ENCODE results near the gene DPH7.

Gene DPH7

DNA sequence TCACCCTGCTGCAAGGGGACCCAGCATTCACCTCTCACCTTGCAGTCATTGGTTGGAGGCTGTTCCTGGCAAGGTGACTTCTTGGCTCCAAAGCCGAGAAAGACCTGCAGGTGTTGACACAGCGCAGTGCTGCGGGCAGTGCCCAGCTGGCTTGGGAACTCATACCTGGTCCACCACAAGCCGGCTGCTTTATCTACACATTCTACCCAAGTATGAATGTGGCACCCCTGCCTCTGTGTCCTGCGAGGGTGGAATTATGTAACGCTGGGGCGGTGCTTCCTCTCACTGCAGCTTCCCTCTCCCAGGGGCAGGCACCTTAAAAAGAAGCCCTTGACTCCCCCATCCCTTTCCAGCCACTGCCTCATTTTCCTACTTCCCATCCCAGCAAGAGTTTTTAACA lies 14.0 kb upstream of the DPH7 start:
- no peak overlapping the region for H3K27ac Mint-ChIP-seq
- peak overlapping the region; percentile 42 for H3K4me3 Mint-ChIP-seq
- H3K4me1 Mint-ChIP-seq (ENCODE audit: low read depth) = peaks cover 8% of the 10 kb centered on the region
- H3K36me3 Mint-ChIP-seq = peaks cover 2% of the 10 kb centered on the region
- H3K27me3 Mint-ChIP-seq = no peaks in the 10 kb centered on the region
- no peaks in the 10 kb centered on the region for H3K9me3 Mint-ChIP-seq (ENCODE audit: low read depth)

DNA sequence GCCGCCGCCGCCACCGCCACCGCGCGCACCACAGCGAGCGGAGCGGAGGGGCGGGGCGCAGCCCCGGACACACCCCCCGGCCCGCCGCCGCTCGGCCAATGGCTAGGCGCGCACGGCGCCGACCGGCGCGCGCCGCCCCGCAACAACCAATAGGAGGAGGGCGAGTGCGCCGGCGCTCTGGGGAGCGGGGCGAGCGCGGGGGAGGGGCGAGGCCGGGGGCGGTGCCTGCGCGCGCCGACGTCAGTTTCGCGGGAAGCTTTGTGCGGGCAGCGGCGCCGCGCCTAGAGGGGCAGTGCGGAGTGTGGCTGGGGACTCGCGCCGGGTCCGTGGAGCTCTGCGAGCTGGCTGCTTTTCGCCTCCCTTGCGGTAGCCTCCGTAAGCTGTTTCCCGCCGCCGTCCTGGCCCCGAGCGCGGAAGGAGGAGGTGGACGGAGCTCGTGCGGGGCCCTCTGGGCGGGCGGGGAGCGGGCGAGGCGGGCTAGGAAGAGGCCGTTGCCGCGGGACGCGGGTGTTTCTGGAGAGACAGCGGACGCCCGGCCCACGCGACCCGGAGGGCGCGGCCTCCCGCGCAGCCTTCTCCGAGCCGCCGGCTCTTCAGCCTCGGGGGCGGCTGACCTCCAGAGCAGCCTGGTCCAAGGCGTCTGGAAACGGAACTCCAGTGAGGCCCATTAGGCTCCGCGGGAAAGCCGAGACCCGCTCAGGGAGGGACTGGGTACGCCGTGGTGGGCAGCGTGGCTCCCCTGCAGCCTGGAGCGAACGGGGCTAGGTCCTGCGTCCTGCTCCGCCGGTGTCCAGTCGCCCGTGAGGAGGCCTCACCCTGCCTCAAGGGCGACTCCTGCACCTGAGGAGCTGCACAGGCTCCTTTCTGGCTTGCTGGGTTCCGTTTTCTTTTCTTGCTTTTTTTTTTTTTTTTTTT lies 12.0 kb upstream of the DPH7 start, which contains the start of gene ZMYND19:
Gene ZMYND19 (minus strand): TSS at position 44 of the 915 bp plus-strand sequence. CDS start 249 bp downstream, outside the sequence.
- no peaks in the 10 kb centered on the region for H3K27me3 Mint-ChIP-seq

DNA sequence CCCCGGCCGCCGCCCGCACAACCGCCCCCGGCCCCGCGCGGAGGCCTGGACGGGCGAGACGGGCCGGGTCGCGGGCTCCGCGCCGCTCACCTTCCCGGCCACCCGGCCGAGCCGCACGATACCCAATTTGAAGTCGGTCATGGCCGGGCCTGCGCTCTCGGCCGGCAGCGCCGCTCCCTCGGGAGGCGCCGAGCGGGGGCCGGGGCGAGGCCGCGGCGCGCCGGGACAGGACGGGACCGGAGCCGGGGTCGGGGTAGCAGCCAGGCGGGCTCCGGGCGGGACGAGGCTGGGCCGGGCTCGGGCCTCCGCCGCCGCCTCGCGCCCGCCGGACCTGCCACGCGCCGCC lies 11.4 kb upstream of the DPH7 start:
- no peaks in the 10 kb centered on the region for H3K9me3 Mint-ChIP-seq (ENCODE audit: low read depth)
- no peak overlapping the region for H3K27ac Mint-ChIP-seq
- H3K27me3 Mint-ChIP-seq = no peaks in the 10 kb centered on the region
- H3K4me3 Mint-ChIP-seq = no peak overlapping the region
- H3K36me3 Mint-ChIP-seq = peaks cover 2% of the 10 kb centered on the region
- H3K4me1 Mint-ChIP-seq (ENCODE audit: low read depth) = peaks cover 9% of the 10 kb centered on the region

More for the DNA sequence above, 12.0 kb upstream of the DPH7 start, which contains the start of gene ZMYND19:
- no peaks in the 10 kb centered on the region for H3K9me3 Mint-ChIP-seq (ENCODE audit: low read depth)
- peaks cover 2% of the 10 kb centered on the region for H3K36me3 Mint-ChIP-seq
- peak within 1 kb of the TSS; percentile 96 for H3K4me3 Mint-ChIP-seq
- H3K27ac Mint-ChIP-seq = peak within 1 kb of the TSS; percentile 98
- peaks cover 9% of the 10 kb centered on the region for H3K4me1 Mint-ChIP-seq (ENCODE audit: low read depth)

DNA sequence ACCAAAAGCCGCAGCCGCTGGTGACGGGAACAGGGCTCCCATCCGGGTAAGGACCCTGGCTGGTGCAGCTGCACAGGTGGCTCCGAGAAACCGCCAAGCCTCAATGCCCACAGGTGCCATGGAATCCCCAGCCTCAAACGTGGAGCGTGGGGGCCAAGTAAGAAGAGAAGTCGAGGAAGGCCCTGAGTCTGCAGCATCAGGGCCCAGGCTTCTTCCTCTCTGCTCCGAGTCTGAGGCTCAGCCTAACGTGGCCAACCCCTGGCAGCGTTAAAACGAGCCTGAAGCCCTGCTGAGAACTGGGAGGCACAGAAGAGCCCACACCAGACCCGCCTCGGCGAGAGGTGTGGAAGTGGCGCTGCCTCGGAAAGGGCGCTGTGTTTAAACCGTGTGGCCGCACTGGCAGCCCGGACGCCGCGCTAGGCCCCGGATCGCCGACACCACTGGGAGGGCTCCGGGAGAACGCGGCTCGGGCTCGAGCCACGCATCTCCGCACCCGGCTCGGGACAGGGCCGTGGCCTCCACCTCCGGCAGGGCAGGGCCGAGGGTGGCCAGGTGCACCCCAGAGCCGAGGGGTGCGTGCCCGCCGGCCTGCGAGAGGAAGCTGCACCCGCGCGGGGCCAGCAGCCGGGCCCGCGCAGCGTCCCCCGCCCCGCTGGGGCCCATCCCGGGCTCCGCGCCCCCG lies 10.9 kb upstream of the DPH7 start:
- H3K9me3 Mint-ChIP-seq (ENCODE audit: low read depth) = no peaks in the 10 kb centered on the region
- H3K4me3 Mint-ChIP-seq = peak overlapping the region; percentile 91
- H3K4me1 Mint-ChIP-seq (ENCODE audit: low read depth) = peaks cover 9% of the 10 kb centered on the region
- H3K27ac Mint-ChIP-seq = peak overlapping the region; percentile 68
- H3K36me3 Mint-ChIP-seq = peaks cover 2% of the 10 kb centered on the region
- no peaks in the 10 kb centered on the region for H3K27me3 Mint-ChIP-seq

DNA sequence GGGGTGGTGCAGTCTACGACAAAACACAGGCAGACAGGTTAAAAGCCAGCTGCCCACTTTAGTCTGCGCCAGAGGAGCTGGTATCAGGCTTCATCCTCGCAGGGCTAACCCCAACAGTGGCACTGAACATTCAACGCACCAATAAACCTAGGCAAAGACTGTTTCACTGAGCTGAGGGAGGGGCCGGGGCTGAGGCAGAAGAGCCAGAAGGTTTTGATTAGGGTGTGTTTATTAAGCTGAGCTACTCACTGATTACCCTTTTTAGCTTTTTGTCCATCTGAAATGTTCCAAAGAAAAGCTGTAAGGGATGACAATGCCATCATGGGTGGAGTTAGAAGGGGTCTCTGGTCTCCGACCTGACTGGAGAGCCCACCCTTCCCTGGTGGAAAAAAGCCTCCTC lies 10.2 kb upstream of the DPH7 start:
- H3K4me3 Mint-ChIP-seq = peak overlapping the region; percentile 91
- H3K27me3 Mint-ChIP-seq = no peaks in the 10 kb centered on the region
- H3K27ac Mint-ChIP-seq = no peak overlapping the region
- peaks cover 2% of the 10 kb centered on the region for H3K36me3 Mint-ChIP-seq
- peaks cover 9% of the 10 kb centered on the region for H3K4me1 Mint-ChIP-seq (ENCODE audit: low read depth)
- no peaks in the 10 kb centered on the region for H3K9me3 Mint-ChIP-seq (ENCODE audit: low read depth)

DNA sequence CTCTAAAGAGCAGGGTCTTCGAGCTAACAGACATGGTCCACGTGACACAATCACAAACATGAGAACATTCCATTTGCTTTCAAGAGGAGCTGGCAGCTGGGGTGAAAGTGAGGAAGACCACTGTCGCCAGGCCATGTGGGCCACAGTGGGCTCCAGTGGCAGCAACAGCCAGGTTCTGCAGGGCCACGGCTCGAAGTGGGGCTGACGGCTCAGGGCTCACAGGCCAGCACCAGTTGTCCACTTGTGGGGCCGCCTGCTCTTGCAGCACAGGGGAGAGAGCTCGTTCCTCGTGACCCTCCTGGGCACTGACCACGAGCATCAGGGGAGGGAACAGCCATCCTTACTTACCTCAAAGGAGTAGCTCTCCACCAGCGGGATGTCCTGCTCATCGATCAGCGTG lies 9.6 kb upstream of the DPH7 start:
- Mint-ChIP-seq H3K27ac (no peak overlapping the region), H3K4me1 (ENCODE audit: low read depth) (peaks cover 9% of the 10 kb centered on the region), H3K4me3 (peak overlapping the region; percentile 91), H3K36me3 (peaks cover 2% of the 10 kb centered on the region), H3K9me3 (ENCODE audit: low read depth) (no peaks in the 10 kb centered on the region), H3K27me3 (no peaks in the 10 kb centered on the region)

DNA sequence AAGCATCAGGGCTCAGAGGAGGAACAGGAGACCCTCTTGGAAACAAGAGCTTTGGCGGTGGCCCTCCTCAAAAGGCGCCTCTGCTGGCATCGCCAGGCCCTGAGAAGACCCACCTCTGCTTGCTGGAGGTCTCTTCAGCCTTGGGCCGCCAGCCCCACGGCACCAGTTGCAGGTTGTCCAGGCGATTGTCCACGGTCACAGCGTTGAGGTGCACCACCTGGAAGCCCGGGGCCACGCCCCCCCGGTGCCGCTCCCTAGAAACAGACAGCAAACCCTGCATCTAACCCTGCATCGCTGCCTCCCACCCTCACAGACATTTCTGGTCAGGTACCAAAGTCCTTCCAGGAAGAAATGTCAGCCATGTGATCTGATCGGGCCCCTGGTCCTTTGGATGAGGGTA lies 8.1 kb upstream of the DPH7 start:
- H3K9me3 Mint-ChIP-seq (ENCODE audit: low read depth) = no peaks in the 10 kb centered on the region
- H3K4me1 Mint-ChIP-seq (ENCODE audit: low read depth) = peaks cover 9% of the 10 kb centered on the region
- H3K27ac Mint-ChIP-seq = no peak overlapping the region
- peaks cover 2% of the 10 kb centered on the region for H3K36me3 Mint-ChIP-seq
- H3K27me3 Mint-ChIP-seq = no peaks in the 10 kb centered on the region
- H3K4me3 Mint-ChIP-seq = no peak overlapping the region

DNA sequence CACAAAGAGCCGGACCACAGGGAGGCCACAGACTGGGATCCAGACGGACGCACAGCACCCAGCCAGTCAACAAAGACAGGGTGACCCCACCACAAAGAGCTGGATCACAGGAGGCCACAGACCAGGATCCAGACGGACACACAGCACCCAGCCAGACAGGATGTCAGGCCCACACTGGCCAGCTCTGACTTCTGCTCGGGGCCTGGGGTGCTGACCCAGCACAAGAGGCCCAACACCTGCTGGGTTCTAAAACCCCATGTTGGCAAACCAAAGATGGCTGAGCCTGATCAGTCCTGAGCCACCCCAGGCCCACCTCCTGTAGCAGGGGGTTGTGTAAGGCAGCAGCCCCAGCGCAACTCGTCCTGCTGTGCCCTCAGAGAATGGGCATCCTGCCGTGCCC lies 5.2 kb upstream of the DPH7 start:
- Mint-ChIP-seq H3K4me3 (no peak overlapping the region), H3K27me3 (no peaks in the 10 kb centered on the region), H3K4me1 (ENCODE audit: low read depth) (peaks cover 12% of the 10 kb centered on the region), H3K9me3 (ENCODE audit: low read depth) (no peaks in the 10 kb centered on the region), H3K27ac (no peak overlapping the region), H3K36me3 (peaks cover 2% of the 10 kb centered on the region)

DNA sequence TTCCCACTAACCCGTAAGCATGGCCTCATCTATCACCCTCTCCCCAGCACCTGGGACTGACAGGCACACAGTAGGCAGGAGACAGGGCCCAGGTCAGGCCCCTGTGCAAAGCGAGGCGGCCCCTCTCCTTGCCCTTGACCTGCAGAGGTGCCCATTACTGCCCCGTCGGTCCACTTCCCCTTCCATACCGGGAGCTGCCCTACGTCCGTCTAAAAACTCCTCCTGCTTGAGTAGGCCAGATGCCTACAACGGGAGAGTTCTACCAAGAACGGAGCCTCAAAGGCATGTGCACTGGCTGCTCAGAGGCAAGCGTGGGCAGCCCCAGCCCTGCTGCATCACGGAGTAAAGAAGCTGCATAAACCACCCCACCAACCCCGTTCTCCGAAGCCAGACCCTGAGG lies 4.6 kb upstream of the DPH7 start:
- Mint-ChIP-seq H3K27me3 (no peaks in the 10 kb centered on the region), H3K4me3 (no peak overlapping the region), H3K4me1 (ENCODE audit: low read depth) (peaks cover 12% of the 10 kb centered on the region), H3K36me3 (peaks cover 2% of the 10 kb centered on the region), H3K9me3 (ENCODE audit: low read depth) (no peaks in the 10 kb centered on the region), H3K27ac (no peak overlapping the region)

DNA sequence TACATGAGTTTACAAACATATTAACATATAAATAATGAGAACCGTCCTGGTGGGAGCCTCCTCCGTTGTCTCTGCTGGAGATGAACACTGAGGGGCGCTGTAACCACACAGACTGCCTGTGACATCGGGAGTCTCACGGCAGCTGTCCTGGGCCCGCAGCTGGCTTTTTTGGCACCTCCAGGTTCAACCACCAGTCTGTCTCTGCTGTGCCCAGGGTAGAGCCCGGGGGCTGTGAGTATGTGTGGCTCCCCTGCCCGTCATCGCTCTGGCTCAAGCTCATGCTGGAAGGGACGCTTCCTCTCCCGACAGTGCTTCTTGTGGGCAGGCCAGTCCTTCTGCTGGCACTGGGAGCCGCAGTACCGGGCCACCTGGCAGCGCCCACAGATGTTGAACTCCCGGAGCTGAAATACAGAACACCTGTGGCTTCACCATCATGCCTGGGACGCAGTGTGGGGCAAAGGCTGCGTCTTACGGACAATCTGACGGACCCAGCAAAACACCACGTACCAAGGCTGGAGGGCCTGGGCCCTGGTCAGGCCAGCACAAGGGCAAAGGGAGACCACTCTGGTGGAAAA lies 3.6 kb upstream of the DPH7 start:
- no peak overlapping the region for H3K4me3 Mint-ChIP-seq
- H3K9me3 Mint-ChIP-seq (ENCODE audit: low read depth) = no peaks in the 10 kb centered on the region
- H3K27ac Mint-ChIP-seq = no peak overlapping the region
- H3K36me3 Mint-ChIP-seq = no peaks in the 10 kb centered on the region
- H3K4me1 Mint-ChIP-seq (ENCODE audit: low read depth) = peaks cover 11% of the 10 kb centered on the region
- H3K27me3 Mint-ChIP-seq = no peaks in the 10 kb centered on the region

DNA sequence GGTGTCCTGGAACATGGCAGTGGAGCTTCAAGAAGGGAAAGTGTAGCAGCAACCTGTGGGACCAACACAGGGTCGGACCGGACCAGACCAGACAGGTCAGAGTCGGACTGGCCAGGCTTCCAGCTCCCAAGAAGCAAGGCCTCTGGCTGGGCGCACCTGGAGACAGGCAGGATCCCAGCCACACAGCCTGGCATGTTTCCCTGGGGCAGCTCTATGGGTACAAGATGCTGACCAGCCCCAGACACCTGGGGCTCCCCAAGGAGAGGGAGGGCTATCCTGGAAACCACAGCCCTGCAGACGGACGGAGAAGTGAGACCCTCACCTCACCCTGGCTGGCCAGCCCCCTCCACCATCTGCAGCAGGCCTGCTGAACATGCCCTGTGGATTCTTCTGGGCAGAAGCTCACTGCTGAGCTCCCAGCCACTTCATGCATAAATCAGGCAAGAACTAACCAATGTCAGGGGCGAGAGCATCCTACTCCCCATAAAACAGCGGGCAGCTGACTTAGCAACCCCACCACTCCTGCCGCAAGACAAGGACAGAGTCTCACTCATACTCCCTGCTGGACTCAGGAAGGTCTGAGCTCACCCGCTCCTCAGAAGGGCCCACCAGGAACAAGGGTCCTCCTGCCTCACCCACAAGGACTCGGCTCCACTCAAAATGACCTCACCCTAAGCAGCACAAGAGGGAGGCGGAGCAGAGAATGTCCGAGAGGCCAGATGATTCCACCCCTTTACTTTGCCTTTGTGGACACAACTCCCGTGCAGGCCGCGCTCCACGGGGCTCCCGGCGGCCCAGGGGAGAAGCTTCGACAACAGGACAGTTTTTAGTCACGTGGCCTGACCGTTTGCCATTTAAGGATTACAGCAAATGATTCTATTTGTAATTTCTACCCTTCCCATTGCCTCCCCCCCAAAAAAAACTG lies 2.9 kb upstream of the DPH7 start:
- no peaks in the 10 kb centered on the region for H3K9me3 Mint-ChIP-seq (ENCODE audit: low read depth)
- no peaks in the 10 kb centered on the region for H3K27me3 Mint-ChIP-seq
- H3K4me1 Mint-ChIP-seq (ENCODE audit: low read depth) = peaks cover 17% of the 10 kb centered on the region
- no peak overlapping the region for H3K27ac Mint-ChIP-seq
- no peaks in the 10 kb centered on the region for H3K36me3 Mint-ChIP-seq
- no peak overlapping the region for H3K4me3 Mint-ChIP-seq

DNA sequence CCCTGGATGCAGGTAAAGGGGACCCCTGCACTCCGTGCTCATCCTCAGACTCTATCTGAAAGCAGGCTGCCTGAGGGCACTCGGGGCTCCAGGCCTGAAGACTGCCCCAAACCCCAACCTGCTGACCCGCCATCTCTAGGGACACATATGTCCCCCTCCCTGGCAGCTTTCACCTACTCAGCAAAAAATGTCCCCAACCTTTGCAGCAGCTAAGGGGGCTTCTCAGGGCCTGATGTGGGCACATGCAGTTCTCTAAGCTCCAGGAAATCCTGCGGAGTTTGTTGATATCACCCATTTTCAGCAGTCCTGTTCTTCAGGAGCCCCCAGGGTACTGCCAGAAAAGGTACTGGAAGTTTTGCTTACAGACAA lies 2.2 kb upstream of the DPH7 start:
- Mint-ChIP-seq H3K9me3 (ENCODE audit: low read depth) (no peaks in the 10 kb centered on the region), H3K27me3 (no peaks in the 10 kb centered on the region), H3K4me3 (no peak overlapping the region), H3K27ac (no peak overlapping the region), H3K36me3 (peaks cover 2% of the 10 kb centered on the region), H3K4me1 (ENCODE audit: low read depth) (peaks cover 22% of the 10 kb centered on the region)

DNA sequence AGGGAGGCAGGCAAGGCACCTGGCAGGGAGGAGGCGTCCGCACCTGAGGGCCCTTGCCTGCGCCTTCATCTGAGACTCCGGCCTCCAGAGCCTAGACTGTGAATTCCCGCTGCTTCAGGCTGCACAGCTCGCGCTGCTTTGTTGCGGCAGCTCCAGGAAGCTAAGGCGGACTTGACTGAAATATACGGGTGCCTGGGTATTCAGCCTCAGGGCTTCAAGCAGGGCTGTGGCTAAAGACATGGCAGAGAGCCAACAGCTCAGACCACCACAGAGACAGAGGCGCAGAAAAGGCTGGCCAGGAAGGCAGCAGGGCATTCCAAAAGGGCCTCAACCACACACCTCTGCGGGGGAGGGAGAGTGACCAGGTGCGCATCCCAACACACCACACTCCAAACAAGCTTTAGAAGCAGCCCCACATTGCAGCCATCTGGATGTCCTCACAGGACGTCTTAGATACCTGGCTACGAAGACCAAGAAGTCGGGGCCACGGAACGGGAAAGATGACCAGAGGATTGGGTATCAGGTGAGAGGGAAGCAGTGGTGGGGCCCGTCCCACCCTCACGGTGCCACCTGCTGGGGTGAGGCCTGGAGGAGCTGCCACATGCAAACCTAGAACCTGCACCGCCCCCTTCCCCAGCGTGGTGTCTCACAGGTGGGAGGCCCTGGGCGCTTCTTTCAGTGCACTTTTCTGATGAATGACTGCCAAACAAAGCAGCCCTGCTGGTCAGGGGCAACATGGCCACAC lies 1.7 kb upstream of the DPH7 start:
- Mint-ChIP-seq H3K36me3 (peaks cover 2% of the 10 kb centered on the region), H3K4me3 (no peak overlapping the region), H3K27ac (no peak overlapping the region), H3K9me3 (ENCODE audit: low read depth) (no peaks in the 10 kb centered on the region), H3K27me3 (no peaks in the 10 kb centered on the region), H3K4me1 (ENCODE audit: low read depth) (peaks cover 28% of the 10 kb centered on the region)

DNA sequence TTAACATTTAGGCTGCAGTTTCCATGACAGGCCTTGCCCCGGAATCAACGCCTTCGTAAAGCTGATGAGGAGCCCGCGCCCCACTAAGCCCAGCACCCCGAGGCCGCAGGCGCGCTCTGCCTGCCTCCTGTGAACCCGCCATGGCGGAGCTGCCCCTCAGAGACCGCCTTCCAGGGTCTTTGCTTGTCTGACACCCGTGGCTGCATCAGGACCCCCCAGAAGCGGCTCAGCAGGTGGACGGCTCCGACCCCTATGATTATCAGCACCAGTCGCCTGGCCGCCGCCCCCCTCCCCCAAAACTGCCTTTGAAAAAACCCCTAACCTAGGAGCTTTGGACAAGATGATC lies 507 bp upstream of the DPH7 start:
- no peaks in the 10 kb centered on the region for H3K9me3 Mint-ChIP-seq (ENCODE audit: low read depth)
- H3K4me1 Mint-ChIP-seq (ENCODE audit: low read depth) = peaks cover 32% of the 10 kb centered on the region
- no peak overlapping the region for H3K27ac Mint-ChIP-seq
- H3K36me3 Mint-ChIP-seq = peaks cover 2% of the 10 kb centered on the region
- peak overlapping the region; percentile 91 for H3K4me3 Mint-ChIP-seq
- H3K27me3 Mint-ChIP-seq = no peaks in the 10 kb centered on the region
